ENCODE measurements around the gene IKZF3.
"Not testable (repeated sequence)": the region's sequence is repeated elsewhere in the genome, so short reads cannot be mapped to it uniquely, and the experiment has no call there.

IKZF3 gene

DNA sequence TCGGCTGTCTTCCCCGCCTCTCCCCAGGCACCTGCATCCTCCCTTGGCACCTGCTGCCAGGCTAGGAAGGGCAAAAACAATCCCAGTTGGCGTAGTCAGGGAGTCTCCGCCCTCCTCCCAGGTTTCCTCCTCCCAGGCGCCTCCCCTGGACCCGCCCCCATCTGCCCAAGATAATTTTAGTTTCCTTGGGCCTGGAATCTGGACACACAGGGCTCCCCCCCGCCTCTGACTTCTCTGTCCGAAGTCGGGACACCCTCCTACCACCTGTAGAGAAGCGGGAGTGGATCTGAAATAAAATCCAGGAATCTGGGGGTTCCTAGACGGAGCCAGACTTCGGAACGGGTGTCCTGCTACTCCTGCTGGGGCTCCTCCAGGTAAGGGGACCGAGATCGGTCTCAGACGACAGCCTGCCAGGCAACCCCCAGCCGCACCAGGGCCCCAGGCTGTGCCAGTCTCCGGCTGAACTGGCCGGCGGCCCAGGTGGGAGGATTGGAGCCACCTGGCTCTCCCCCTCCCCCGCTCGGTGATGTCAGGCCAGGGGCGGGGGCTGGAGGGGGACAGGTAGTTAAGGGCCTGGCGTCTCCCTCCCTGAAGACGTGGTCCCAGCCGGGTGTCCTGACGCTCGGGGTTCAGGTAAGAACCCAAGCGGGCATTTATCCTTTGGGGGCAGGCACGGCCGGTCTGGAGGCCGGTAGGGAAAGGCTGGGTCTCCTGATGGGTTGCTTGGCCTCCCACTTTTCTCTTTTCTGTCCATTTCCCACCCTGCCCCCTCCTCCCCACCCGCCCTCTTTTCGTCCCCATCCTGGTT, 126.1 kb downstream of the IKZF3 start, which contains the start of gene GRB7:
Gene GRB7 (plus strand): TSS at position 179 of the 808 bp plus-strand sequence. CDS start 4,364 bp downstream, outside the sequence.
- no peak for FAIRE-seq

DNA sequence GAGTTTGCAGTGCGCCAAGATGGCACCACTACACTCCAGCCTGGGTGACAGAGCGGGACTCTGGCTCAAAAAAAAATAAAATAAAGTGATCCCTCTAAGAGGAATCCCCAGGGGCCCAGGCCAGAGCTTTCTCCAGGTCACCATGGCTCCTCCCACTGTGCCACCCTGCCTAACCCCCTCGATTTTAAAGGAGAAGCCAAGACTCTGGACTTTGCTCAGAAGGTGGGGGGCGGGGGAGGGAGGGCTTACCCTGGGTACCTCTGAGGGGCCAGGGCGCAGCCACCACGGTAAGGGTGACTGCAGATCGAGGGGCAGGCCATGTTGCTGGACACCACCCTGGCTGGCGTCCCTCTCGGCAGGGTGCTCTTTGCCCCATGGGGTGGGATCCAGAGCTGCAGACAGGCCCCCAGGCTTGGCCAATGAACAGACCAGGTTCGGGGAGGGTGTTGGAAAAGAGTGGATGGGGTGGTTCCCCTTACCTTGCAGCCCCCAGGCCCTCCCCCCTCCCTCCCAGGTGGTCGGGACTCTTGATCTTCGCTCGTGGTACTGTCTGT, 126.8 kb downstream of the IKZF3 start:
- FAIRE-seq: no peak

DNA sequence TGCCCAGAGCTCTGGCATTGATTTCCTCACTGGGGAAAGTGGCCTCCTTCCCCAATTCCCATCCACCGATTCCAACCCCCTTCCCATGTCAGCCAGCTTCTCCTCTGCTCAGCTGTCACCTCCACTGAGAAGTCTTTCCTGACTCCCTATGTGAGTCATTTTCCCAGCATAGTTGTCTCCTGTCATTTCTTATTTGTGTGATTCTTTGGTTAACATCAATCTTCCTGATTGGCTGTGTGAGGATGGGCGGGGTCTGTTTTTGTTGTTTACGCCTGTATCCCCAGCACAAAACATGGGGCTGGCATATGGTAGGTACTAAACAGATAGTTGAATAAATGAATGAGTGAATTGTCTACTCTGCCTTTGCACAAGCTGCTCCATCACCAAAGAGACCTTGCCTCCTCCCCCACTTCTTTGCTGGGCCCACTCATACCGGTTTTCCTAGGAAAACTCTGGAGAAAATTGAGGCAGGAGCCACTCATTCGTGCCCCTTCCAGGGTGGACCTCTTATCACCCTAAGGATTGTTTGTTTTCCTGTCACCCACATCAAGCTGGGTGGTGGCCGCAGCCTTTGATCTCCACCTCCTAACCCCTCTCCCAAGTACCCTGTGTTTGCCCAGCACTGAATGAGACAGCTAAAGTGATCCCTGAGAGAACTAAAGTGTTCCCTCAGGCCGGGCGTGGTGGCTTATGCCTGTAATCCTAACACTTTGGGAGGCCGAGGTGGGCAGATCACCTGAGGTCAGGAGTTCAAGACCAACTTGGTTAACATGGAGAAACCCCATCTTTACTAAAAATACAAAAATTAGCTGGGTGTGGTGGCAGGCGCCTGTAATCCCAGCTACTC, 127.6 kb downstream of the IKZF3 start:
- FAIRE-seq: no peak

DNA sequence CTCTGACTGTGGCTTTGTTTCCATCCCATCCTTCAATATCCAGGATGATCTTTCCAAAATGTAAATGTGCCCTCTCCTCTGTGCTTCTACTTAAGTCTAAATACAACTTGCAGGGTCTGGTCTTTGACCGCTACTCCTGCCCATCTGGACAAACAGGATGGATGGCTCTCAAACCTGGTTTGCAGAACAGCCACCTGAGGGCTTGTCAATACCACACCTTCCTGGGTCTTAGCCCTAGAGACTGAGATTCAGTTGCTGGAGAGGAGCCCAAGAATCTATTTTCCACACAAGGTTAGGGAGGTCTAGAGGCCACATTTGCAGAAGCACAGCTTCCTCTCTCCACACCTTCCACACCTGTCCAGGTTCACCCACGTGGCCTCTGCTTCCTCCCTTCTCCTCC, 128.2 kb downstream of the IKZF3 start:
- FAIRE-seq: no peak

DNA sequence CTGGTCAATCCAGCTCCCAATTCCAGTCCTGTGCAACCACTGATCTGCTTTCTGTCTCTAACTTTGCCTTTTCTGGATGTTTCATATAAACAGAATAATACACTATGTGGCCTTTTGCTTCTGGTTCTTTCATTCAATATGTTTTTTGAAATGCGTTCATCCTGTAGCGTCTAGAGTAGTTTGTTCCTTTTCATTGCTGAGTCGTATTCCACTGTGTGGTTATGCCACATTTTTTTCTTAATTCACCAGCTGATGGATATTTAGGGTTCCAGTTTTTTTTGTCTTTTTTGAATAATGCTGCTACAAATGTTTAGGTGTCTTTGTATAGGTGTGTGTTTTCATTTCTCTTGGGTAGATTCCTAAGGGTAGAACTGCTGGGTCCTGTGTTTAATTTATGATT, 131.5 kb downstream of the IKZF3 start:
- no peak for FAIRE-seq

DNA sequence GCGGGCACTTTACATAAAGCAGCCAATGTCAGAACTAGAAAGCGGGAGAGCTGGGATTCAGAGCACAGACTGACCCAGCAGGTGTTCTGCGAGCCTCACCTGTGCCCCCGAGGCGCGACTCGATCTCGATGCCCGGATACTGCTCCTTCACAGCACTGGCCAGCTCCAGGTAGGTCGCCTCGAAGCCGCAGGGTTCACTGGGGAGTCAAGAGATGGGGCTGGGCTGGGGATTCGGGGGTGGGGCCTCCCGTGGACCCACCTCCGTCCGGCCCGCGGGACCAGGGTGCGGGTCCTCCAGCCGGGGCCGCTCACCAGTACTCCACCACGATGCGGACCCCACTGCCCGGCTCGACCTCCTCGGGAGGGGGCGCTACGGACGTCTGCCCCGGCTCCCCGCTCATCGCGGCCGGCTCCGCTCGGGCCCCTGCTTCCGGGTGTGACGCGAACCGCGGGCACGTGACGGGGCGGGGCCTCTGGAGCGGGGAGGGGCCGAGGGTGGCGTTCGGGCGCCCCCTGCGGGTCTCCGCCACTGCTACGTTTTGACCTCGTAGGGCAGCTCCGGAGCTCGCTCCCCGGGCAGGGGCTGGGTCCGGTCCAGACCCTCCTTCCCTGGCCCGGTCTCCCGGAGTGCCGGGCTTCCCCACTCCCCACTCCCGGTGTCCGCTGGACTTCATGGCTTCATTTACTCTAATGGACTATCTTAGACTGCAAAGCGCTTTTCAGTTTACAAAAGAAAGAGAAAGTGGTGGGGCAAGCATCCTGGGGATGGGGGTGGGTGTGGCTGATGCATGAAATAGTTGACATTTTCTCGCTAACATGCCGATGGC, 133.8 kb downstream of the IKZF3 start, which contains the start of gene MIEN1:
Gene MIEN1 (minus strand): TSS at position 438 of the 827 bp plus-strand sequence. CDS start 37 bp downstream, at position 401.
- no peak for FAIRE-seq

DNA sequence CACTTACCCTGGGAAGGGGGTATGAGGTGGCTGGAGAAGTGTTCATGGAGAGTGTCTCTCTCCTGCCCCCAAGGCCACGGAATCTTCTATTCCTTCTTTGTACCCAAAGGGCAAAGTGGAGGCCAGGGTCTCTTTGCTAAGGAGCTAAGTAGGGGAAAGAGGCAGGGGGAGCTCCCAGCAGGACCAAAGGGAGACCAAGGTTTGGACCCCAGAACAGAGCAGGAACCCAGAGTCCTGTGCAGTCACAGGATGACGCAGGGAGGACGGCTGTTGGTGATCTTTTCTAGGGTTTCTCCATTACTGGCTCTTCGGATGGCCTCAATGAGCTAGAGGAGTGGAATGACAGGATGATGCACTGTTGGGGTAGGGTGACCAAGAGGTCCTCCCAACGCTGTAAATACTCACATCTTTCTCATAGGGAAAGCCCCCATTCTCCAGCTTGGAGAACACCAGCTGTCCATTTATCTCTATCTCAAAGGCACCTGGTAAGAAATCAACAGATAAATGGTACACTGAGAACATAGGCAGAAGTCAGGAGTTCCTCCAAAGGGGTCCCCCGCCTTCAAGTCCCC, 134.7 kb downstream of the IKZF3 start:
- no peak for FAIRE-seq

DNA sequence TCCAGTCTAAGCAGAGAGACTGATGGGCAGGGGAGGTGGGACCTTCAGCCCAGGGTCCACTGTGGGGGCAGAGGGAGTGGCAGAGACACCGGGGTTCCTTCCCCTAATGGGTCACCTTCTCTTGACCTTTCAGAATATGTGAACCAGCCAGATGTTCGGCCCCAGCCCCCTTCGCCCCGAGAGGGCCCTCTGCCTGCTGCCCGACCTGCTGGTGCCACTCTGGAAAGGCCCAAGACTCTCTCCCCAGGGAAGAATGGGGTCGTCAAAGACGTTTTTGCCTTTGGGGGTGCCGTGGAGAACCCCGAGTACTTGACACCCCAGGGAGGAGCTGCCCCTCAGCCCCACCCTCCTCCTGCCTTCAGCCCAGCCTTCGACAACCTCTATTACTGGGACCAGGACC, 136.6 kb downstream of the IKZF3 start:
- no peak for FAIRE-seq

DNA sequence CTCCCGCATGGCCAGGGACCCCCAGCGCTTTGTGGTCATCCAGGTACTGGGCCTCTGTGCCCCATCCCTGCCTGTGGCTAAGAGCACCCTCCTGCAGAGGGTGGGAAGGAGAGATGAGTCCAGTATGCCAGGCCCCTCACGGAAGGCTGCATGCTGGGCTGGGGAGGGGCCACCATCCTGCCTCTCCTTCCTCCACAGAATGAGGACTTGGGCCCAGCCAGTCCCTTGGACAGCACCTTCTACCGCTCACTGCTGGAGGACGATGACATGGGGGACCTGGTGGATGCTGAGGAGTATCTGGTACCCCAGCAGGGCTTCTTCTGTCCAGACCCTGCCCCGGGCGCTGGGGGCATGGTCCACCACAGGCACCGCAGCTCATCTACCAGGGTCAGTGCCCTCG, 137.5 kb downstream of the IKZF3 start:
- FAIRE-seq: no peak

DNA sequence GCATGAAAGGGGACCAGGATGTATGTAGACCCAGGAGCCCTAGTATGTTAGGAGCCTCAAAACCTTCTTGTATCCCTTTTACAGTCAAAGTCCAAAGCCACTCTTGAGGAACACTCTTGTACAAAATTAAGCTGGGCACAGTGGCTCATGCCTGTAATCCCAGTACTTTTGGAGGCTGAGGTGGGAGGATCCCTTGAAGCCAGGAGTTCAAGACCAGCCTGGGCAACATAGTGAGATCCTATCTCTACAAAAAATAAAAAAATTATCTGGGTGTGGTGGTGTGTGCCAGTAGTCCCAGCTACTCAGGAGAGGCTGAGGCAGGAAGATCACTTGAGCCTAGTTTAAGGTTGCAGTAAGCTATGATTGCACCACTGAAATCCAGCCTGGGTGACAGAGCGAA, 138.2 kb downstream of the IKZF3 start:
- FAIRE-seq: not testable (repeated sequence)

DNA sequence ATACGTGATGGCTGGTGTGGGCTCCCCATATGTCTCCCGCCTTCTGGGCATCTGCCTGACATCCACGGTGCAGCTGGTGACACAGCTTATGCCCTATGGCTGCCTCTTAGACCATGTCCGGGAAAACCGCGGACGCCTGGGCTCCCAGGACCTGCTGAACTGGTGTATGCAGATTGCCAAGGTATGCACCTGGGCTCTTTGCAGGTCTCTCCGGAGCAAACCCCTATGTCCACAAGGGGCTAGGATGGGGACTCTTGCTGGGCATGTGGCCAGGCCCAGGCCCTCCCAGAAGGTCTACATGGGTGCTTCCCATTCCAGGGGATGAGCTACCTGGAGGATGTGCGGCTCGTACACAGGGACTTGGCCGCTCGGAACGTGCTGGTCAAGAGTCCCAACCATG, 139.4 kb downstream of the IKZF3 start:
- no peak for FAIRE-seq

DNA sequence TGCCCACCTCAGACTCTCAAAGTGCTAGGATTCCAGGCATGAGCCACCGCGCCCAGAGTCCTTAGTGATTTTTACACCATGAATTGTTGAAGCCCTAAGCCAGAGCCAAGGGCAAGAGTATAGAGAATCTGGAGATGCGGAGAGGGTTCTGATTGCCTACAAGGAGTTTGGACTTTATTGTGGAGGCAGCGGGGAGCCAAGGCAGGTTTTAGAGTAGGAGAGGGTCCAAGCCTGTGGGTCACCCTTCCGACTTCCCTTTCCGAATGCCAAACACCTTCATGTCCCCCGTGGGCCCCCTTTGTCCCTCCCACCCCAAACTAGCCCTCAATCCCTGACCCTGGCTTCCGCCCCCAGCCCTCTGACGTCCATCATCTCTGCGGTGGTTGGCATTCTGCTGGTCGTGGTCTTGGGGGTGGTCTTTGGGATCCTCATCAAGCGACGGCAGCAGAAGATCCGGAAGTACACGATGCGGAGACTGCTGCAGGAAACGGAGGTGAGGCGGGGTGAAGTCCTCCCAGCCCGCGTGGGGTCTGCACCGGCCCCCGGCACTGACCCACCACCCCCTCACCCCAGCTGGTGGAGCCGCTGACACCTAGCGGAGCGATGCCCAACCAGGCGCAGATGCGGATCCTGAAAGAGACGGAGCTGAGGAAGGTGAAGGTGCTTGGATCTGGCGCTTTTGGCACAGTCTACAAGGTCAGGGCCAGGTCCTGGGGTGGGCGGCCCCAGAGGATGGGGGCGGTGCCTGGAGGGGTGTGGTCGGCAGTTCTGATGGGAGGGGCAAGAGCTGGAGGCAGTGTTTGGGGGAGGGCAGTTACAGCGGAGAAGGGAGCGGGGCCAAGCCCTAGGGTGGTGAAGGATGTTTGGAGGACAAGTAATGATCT, 140.9 kb downstream of the IKZF3 start:
- FAIRE-seq: no peak

DNA sequence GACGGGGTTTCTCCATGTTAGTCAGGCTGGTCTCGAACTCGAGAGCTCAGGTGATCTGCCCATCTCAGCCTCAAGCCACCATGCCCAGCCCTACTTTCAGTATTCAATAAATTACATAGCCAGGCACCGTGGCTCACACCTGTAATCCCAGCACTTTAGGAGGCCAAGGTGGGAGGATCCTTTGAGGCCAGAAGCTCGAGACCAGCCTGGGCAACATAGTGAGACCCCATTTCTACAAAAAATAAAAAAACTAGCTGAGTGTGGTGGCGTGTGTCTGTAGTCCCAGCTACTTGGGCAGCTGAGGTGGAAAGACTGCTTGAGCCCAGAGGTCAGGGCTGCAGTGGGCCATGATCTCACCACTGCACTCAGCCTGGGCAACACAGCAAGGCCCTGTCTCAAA, 142.0 kb downstream of the IKZF3 start:
- no peak for FAIRE-seq

DNA sequence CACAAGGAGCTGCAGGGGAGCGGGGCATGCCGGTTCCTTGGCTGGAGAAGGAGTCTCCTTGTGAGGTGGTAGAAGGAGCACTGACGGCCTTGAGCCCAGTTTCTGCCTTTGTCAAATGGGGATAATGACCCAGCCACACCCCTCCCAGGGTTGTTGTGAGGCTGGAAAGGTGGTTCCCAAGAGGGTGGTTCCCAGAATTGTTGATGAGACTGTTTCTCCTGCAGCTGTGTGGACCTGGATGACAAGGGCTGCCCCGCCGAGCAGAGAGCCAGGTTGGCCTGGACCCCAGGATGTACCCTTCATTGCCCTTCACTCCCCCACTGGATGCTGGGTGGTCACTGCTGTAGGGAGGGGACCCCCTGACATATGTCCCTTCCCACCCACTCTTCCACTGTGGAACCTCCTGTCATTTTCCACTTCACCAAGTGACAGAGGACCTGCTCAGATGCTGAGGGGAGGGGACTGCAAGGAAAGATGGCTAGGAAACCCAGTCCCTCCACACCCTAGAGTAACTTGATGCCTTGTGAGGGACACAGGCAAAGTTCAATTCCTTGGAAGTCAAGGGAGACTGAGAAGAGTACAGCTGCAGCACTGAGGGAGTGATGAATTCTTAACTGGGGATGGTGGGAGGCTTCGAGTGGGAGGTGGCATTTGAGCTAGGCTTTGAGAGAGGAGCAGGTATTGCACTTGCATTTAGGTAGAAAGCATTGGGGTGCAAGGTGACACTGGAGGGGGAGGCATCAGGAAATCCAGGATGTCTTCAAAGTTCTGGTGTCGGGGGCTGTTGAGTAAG, 144.4 kb downstream of the IKZF3 start:
- no peak for FAIRE-seq

DNA sequence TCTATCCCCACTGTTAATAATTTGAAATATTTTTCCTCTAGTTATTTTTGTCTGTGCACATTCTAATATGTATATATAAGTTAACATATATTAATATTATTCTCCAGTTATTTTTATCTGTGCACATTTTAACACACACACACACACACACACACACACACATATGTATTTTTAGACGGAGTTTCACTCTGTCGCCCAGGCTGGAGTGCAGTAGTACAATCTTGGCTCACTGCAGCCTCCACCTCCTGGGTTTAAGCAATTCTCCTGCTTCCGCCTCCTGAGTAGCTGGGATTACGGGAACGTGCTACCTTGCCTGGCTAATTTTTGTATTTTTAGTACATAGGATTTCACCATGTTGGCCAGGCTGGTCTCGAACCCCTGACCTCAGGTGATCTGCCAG, 146.5 kb downstream of the IKZF3 start:
- FAIRE-seq: no peak

DNA sequence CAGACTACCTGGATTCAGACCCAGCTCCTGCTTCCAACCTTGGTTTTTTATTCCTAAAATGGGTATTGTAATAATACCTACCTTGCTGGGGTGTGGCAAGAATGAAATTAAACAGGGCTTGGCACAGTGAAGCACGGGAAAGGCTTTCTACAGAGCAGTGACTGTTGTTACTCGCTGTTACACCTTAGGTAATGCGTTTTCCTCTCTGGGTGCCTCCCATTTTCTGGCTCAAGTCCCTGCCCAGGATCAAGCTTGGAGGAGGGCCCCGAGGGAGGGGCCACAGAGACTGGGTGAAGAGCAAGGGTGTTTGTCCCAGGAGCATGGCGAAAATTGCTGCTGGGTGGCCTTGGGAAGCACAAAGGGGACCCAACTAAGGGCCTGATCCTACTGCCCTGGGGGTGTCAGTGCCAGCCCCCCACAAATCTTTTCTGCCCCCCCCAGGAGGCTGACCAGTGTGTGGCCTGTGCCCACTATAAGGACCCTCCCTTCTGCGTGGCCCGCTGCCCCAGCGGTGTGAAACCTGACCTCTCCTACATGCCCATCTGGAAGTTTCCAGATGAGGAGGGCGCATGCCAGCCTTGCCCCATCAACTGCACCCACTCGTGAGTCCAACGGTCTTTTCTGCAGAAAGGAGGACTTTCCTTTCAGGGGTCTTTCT, 147.1 kb downstream of the IKZF3 start:
- FAIRE-seq: no peak

DNA sequence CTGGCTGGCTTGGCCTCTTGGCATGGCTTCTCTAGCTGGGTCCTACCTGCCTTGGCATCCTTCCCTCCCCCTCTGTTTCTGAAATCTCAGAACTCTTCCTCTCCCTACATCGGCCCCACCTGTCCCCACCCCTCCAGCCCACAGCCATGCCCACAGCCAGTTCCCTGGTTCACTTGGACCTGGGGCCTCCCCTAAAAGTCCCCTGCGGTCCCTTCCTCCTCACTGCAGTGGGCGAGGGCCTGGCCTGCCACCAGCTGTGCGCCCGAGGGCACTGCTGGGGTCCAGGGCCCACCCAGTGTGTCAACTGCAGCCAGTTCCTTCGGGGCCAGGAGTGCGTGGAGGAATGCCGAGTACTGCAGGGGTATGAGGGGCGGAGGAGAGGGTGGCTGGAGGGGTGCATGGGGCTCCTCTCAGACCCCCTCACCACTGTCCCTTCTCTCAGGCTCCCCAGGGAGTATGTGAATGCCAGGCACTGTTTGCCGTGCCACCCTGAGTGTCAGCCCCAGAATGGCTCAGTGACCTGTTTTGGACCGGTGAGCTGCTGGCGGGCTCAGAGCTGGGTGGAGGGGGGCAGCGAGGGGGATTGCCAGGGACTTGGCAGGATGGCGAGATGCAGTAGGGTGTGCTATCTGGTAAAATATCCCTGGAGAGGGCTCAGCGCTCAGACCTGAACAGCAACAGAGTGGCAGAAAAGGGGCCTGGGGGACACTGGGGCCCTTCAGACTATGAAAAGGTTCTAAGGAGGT, 147.9 kb downstream of the IKZF3 start:
- no peak for FAIRE-seq

DNA sequence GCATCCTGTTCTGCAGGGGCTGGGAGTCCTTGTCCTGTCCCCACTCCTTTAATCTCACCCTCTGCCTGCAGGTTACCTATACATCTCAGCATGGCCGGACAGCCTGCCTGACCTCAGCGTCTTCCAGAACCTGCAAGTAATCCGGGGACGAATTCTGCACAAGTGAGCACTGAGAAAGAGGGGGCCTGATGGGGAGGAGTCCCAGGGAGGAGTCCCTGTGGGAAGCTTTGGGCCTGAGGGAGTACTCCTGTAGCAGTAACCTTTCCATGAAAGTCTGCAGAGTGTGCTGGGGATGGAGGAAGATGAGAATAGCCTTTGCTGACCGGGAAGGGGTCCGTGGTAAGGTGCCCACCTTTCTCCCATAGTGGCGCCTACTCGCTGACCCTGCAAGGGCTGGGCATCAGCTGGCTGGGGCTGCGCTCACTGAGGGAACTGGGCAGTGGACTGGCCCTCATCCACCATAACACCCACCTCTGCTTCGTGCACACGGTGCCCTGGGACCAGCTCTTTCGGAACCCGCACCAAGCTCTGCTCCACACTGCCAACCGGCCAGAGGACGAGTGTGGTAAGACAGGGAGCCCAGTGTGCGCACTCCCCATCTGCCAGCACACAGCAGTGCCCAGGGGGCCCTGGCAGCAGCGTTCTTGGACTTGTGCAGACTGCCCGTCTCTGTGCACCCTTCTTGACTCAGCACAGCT, 148.6 kb downstream of the IKZF3 start:
- FAIRE-seq: no peak

Data from A204.1 (cell line).